Activated CD8-positive, alpha-beta memory T cell treated with anti-CD3 and anti-CD28 coated beads for 48 hours (primary cell): ENCODE results near the gene PTPRB.

Experiments
- DNase-seq, 3 experiments: peaks; one replicate each; pipeline ENCODE4 v3.0.0-alpha.2; 2020; ENCODE audit warnings: low read depth in 2 of 3, low spot score in 2 of 3

Gene PTPRB

GRCh38 chr12:70644861-70645260 is 7.6 kb upstream of the PTPRB start:
- DNase-seq = no peak

GRCh38 chr12:70643939-70644338 is 6.7 kb upstream of the PTPRB start:
- no peak for DNase-seq

GRCh38 chr12:70641691-70642090 is 4.5 kb upstream of the PTPRB start:
- DNase-seq = no peak

- DNase-seq = no peak
Measured at GRCh38 chr12:70640901-70641300, 3.7 kb upstream of the PTPRB start.

- DNase-seq = no peak
Measured at GRCh38 chr12:70639535-70639934, 2.3 kb upstream of the PTPRB start.

- no peak for DNase-seq
Measured at GRCh38 chr12:70638639-70639360, 1.6 kb upstream of the PTPRB start.

GRCh38 chr12:70635755-70636154 is 1.5 kb downstream of the PTPRB start:
- no peak for DNase-seq

GRCh38 chr12:70628701-70629480 is 8.3 kb downstream of the PTPRB start:
- DNase-seq = no peak

GRCh38 chr12:70627677-70628076 is 9.6 kb downstream of the PTPRB start:
- no peak for DNase-seq

GRCh38 chr12:70626180-70626579 is 11.0 kb downstream of the PTPRB start:
- no peak for DNase-seq

GRCh38 chr12:70619471-70620152 is 17.6 kb downstream of the PTPRB start:
- no peak for DNase-seq

GRCh38 chr12:70618371-70618770 is 18.9 kb downstream of the PTPRB start:
- no peak for DNase-seq

GRCh38 chr12:70617450-70617849 is 19.8 kb downstream of the PTPRB start:
- no peak for DNase-seq

- no peak for DNase-seq
Measured at GRCh38 chr12:70615174-70615866, 21.9 kb downstream of the PTPRB start.

GRCh38 chr12:70609739-70610491 is 27.3 kb downstream of the PTPRB start:
- no peak for DNase-seq

- no peak for DNase-seq
Measured at GRCh38 chr12:70609203-70609602, 28.0 kb downstream of the PTPRB start.

- no peak for DNase-seq
Measured at GRCh38 chr12:70608184-70608583, 29.0 kb downstream of the PTPRB start.

- DNase-seq = no peak
Measured at GRCh38 chr12:70607107-70607506, 30.1 kb downstream of the PTPRB start.

- DNase-seq = no peak
Measured at GRCh38 chr12:70605976-70606375, 31.3 kb downstream of the PTPRB start.

GRCh38 chr12:70604662-70605061 is 32.6 kb downstream of the PTPRB start:
- DNase-seq = no peak

GRCh38 chr12:70603044-70603443 is 34.2 kb downstream of the PTPRB start:
- DNase-seq = no peak
